CD4-positive, alpha-beta T cell treated with Interleukin-15 for 1 hour (primary cell): ENCODE results near the gene KIF13A.
"Not testable (repeated sequence)": the region's sequence is repeated elsewhere in the genome, so short reads cannot be mapped to it uniquely, and the experiment has no call there.

Experiments
- DNase-seq: peaks from one replicate; pipeline ENCODE4 v3.0.0-alpha.2; 2020

KIF13A gene

DNA sequence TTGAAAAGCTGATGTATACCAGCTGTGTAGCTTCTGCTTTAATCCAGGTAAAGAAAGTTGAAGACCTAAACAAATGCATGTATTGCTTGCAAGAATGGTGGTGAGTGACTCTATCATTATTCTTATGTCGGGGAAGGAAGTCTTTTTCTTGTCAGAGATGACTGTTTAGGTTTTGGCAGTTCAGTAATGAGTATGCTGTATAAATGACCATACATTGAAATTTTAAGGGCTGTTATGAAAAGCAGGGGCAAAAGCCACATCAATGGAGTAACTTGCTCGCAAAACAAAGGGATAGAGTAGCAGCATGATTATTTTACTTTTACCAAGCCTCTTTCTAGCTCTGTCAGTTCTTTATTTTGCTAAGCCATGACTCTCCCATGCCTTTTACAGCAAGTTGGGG, 224.8 kb downstream of the KIF13A start:
- DNase-seq = no peak

DNA sequence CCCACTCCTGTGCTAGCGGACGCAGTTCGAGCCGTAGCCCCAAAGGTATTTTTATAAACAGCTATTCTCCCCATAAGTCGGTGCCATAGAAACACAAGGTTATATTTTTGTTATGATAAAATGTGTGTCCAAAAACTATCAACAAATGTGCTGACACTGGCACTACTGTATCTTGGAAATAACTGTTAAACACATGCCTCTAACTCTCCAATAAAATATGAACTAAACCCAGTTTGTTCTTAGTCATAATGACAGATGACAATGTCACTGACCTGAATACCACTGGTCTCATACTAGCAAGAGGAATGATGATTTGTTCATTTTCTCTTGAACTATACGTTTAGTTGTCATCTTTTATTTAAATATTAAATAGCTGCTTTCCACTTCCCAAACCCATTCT, 229.3 kb downstream of the KIF13A start:
- DNase-seq = no peak

DNA sequence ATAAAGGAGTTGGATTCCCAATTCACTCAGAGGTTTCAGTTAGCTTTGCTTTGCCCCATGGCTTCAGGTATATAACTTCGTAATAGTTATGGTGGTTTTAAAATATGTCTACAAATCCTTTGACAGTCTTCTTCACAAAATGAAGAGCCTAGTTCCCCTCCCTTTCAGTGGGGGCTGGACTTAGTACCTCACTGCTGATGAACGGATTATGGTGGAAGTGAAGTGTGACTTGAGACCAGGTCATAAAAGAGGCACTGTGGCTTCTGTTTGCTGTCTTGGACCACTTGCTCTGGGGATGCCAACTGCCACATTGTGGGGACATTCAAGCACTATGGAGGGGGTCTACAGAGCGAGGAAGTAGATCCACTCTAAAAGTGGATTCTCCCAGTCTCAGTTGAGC, 233.2 kb downstream of the KIF13A start:
- no peak for DNase-seq

DNA sequence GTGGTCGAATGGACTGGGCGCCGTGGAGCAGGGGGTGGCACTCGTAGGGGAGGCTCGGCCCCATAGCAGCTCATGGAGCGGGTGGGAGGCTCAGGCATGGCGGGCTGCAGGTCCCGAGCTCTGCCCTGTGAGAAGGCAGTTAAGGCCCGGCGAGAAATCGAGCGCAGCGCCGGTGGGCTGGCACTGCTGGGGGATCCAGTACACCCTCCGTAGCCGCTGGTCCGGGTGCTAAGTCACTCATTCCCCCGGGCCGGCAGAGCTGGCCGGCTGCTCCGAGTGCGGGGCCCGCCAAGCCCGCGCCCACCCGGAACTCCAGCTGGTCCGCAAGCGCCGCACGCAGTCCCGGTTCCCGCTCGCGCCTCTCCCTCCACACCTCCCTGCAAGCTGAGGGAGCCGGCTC, 242.1 kb downstream of the KIF13A start:
- not testable (repeated sequence) for DNase-seq

DNA sequence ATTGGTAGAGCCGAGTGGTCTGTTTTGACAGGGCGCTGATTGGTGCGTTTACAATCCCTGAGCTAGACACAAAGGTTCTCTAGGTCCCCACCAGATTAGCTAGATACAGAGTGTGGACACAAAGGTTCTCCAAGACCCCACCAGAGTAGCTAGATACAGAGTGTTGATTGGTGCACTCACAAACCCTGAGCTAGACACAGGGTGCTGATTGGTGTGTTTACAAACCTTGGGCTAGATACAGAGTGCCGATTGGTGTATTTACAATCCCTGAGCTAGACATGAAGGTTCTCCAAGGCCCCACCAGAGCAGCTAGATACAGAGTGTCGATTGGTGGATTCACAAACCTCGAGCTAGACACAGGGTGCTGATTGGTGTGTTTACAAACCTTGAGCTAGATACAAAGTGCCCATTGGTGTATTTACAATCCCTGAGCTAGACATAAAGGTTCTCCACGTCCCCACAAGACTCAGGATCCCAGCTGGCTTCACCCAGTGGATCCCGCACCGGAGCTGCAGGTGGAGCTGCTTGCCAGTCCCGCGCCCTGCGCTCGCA, 242.6 kb downstream of the KIF13A start:
- DNase-seq = not testable (repeated sequence)

DNA sequence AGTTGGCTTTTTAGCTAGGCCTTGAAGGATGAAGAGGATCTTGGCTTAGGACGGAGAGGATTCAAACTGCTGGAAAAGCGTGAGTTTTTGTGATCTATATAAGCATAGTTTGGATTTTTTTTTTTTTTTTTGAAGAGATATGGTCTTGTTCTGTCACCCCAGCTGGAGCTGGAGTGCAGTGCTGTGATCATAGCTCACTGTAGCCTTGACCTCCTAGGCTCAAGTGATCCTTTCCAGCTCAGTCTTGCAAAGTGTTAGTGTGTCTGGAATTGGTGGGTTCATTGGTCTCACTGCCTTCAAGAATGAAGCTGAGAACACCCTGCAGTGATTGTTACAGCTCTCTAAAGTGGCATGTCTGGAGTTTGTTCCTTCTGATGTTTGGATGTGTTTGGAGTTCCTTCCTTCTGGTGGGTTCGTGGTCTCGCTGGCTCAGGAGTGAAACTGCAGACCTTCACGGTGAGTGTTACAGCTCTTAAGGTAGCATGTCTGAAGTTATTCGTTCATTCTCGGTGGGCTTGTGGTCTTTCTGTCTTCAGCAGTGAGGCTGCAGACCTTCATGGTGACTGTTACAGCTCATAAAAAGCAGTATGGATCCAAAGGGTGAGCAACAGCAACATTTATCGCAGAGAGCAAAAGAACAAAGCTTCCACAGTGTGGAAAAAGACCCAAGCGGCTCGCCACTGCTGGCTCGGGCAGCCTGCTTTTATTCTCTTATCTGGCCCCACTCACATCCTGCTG, 243.2 kb downstream of the KIF13A start:
- no peak for DNase-seq

DNA sequence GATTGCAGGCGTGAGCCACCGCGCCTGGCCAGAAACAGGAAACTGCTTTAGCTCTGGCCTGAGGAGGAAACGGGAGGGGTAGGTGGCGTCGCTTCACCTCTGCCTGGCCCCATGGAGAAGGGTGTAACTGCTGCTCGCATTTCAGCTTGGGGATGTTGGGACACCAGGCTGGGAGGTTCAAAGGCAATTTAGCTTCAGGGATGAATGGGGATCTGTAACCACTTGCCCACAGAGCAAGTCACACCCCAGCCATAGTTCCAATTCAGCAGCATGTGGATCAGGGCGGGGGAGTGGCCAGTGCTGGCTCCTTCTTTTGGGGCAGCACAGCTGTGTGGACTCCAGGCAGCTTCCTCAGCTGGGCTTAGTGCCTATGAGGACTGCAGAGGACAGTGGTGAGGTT, 245.9 kb downstream of the KIF13A start:
- no peak for DNase-seq

DNA sequence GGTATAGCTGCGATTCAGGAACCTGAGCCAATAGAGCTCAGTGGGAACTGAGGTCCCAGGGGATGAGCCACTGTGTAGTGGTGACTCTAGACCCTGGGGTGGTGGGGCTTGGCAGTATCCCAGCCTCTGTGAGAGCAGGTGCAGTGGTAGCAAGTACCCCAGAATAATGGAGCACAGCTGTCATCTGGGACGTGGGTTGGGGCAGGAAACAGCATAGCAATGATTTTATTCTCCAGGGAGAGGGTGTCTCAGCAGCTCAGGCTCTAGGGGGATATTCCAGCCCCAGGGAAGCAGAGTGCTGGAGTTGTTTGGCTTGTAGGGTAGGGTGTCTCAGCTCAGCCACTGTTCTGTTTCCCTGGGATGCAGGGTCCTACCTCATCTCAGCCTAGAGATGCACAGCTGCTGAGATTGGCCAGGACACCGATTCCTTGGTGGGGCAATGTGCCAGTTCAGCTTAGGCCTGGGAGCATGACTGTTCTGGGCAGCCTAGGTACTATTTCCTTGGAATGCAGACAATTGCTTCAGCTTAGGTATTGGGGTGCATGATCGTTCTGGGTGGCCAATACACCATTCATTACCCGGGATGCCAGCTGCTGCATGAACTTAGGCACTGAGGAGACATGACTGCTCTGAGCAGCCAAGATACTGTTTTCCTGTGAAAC, 246.7 kb downstream of the KIF13A start:
- DNase-seq = no peak

DNA sequence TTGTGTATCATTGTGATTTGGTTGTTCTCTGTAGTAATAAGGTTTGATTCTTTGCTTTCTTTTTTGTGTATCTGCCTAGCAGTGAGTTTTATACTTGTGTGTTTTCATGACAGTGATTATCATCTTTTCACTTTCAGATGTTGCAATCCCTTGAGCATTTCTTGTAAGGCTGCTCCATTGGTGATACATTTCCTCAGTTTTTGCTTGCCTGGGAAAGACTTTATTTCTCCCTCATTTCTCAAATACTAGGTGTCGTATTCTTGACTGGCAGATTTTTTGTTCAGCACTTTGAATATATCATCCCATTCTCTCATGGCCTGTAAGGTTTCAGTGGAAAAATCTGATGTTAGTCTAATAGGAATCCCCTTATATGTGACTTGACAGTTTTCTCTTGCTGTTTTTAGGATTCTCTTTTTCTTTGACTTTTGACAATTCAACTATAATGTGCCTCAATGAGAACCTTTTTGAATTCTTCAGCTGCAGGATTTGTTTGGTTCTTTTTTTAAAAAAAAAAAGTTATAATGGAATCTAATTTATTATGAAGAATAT, 249.7 kb downstream of the KIF13A start:
- DNase-seq = no peak

DNA sequence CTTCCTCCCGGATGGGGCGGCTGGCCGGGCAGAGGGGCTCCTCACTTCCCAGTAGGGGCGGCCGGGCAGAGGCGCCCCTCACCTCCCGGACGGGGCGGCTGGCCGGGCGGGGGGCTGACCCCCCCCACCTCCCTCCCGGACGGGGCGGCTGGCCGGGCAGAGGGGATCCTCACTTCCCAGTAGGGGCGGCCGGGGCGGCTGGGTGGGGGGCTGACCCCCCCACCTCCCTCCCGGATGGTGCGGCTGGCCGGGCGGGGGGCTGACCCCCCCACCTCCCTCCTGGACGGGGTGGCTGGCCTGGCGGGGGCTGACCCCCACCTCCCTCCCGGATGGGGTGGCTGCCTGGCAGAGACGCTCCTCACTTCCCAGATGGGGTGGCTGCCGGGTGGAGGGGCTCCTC, 252.1 kb downstream of the KIF13A start:
- DNase-seq = not testable (repeated sequence)

DNA sequence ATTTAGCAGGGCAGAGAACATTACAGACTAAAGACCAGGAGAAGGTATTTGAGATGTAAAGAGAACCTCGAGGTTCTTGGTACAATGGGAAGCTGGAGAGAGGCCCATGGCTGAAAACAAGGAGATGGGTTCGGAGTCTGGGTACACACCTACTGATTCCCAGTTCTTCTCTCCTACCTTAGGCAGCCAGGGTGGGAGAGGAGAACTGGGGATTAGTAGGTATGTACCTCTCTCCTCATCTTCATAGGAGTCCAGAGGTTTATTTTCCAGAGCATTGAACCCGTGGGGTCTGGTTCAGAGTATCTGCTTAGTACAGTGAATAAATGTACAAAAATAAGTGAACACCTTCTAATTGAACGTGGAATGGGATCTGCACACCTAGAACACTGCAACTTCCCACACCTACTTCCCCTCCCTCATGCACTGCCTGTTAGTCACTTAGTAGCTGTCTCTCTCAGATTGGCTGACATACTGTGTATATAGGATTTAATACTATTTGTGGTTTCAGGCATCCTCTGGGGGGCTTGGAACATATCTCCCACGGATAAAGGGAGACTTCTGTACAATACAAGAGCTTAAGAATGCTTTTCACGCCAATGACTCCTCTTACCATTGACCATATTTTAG, 257.2 kb downstream of the KIF13A start:
- DNase-seq = no peak

DNA sequence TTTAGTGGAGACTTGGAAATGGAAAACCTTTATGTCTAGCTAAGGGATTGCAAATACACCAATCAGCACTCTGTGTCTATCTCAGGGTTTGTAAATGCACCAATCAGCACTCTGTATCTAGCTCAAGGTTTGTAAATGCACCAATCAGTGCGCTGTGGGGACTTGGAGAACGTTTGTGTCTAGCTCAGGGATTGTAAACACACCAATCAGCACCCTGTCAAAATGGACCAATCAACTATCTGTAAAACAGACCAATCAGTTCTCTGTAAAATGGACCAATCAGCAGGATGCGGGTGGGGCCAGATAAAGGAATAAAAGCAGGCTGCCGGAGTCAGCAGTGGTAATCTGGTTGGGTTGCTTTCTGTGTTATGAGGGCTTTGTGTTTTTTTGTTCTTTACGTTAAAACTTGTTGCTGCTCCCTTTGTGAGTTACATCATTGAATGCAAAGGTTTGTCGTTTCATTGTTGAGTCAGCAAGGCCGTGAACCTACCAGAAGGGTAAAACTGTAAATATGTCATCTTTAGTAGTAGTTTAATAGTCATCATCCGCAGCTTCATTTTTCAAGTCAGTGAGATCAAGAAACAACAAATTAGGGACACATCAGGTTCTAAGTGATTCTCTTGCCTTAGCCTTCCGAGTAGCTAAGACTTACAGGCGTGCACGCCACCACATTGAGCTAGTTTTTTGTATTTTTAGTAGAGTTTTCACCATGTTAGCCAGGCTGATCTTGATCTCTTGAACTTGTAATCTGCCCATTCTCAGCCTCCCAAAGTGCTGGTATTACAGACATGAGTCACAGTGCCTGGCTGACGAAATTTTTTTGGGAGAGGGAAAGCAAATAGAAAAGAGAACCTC, 258.0 kb downstream of the KIF13A start:
- no peak for DNase-seq

DNA sequence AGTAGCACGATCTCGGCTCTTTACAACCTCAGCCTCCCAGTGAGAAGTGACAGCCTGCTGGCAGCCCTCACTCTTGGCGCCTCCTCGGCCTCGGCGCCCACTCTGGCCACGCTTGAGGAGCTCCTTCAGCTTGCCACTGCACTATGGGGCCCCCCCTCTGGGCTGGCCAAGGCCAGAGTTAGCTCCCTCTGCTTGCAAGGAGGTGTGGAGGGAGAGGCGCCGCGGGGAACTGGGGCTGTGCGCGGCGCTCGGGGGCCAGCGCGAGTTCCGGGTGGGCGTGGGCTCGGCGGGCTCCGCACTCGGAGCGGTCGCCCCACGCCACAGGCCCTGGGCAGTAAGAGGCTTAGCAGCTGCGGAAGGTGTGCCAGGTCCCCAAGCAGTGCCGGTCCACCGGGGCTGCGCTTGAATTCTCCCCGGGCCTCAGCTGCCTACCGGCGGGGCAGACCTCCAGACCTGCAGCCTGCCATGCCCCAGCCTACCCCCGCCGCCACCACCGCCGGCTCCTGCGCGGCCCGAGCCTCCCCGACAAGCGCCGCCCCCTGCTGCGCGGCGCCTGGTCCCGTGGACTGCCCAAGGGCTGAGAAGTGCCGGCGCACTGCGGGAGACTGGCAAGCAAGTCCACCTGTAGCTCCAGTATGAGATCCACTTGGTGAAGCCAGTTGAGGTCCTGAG, 258.7 kb downstream of the KIF13A start:
- DNase-seq = no peak

DNA sequence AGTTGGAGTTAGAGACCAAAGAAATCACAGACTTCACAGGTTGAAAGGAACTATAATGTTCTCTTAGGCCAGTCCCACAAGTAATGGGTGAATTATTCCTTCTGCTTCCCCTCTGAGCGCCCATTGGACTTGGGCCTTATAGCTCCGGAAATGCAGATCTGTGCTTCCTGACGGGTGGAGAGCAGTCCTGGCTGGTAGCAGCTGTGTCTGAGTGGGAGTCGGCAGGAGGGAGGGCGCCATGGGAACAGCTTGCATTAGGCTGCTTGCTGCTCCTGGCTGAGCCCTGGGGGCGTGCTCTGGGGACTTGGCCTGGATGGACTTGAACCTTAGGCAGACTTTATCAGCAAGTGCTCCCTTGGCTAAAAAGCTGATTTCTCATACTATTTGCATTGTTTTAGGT, 262.4 kb downstream of the KIF13A start:
- no peak for DNase-seq

DNA sequence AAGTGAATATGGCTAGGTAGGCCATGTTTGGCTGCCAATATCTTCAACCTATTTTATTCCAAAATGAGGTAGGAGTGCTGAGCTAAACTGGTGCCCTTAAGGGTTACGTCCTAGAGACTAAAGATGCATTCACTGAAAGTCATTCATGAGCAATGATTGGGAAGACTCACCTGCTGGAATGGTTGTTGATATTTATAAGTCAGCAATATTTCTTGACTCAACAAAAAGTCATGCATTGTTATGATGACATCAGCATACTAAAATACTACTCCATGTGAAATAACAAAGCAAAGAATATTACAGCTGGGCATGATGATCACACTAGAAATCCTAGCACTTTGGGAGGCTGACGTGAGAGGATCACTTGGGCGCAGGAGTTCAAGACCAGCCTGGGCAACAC, 263.1 kb downstream of the KIF13A start:
- no peak for DNase-seq

DNA sequence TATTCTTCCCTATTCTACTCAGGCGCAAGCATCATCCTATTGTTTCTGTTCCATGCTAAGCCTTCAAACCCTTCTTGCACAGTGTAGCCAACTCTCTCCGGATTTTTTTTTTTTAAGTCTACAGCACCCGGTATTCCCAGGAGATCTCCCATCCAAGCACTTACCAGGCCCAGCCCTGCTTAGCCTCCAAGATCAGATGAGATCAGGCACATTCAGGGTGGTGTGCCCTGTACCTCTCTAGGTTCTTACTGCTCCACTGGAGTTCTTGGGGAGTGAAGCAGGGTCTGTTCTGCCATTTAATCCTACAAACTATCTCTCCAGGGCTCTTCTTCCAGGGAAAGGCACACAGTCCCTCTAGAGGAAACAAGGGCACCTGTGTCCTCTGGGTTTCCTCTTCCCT, 265.8 kb downstream of the KIF13A start:
- no peak for DNase-seq

DNA sequence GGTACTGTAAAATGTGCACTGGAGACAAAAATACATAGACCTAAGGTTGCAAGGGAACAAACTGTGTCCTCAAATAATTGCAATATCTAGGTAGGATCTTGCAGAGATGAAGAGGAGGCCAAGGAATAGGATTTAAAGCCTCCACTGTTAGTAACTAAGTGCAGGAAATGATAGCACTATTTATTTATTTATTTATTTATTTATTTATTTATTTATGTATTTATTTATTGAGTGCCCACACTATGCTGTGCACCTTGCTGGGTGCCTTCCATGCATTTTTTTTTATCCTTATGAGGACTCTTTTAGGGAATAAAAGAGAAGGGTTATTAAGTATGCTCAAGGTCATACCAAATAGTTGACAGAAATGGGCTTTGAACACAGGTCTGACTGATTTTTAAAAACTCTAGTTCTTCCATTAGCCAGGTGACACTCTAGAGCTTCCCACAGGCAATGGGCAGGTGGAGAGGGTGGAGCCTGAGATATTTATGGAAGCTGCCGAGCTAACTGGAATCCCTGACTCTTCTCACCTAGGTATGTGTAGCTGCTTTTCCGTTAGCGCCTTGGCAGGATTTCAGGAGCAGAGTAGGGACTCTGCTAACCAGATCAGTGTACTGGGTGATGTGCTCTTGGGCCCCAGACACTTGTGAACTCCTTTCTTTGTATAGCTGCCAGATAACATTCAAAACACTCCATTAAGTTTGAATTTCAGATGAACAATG, 268.0 kb downstream of the KIF13A start:
- no peak for DNase-seq

DNA sequence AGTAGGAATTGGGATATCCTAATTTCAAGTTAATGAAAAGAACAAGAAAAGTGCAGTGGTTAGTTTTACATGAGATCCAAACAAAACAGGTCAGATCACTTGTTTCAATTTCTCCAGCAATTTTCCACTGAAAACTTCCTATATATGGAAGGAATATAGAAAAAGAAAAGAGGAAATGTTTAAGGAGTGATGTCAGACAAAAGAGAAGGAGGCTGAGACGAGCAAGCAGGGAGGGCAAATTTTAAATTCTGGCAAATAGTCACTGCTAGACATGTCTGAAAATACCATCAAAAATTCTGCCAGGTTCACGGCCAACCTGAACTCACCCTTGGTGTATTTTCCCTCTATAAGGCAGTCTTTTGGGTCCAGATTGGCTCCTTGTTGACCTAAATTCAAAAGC, 271.2 kb downstream of the KIF13A start:
- DNase-seq = no peak

DNA sequence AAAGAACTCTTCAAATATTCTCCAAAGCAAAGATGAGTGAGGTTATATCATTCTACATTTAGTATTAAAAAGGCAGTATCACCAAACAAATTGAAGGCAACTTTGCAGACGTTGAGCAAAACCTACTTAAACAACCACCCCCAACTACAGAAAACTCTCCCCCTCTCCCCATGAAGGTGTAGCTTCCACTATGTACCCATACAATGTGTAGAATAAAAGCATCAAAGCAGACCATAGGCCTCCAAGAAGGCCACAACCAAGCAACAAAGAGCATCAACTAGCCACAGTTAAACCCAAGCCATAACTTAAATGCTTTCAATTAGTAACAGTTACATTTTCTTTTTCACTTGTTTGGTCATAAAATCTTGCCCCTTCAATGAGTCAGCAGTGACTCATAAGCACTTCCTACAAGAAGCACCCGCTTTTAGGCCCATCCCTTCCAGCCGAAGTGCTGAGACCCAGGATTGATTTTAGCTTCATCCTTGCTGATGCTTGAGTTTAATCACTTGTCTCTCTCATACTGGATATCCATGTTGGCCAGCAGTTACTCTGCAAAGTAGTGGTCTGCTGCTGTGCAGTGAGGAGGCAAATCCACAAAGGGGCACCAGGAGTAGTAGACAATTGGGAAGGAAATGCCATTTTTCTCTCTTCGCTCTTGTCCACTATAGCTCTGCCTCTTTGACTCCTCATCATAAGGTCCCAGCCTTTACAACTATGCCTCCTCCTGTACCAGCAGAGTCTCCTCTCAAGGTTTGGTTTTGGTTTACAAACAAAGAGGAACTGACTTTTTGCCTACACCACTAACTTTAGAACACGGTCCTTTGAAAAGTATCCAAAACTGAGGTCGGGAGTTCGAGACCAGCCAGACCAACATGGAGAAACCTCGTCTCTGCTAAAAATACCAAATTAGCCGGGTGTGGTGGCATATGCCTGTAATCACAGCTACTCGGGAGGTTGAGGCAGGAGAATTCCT, 272.3 kb downstream of the KIF13A start:
- DNase-seq = peak; percentile 41

DNA sequence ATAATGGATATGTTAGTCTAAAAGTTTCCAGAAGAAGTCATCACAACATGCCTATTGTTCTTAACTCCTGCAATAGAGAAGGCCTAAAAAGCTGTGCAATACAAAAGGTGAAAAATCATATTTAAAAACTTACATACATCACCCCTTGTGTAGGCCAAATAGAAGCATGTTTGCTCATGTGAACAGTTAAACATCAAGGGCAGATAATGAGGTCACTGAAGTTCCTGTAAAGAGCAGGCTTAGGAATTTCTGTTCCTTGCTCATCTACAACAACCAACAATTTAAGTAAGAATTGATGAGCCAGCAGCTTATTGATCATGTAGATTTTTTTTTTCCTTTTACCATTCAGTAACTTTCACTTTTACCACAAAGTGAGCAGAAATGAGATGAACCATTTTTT, 273.3 kb downstream of the KIF13A start:
- DNase-seq = no peak
